CD4-positive, alpha-beta memory T cell (primary cell): ENCODE data around the gene VEZT. TPM values are rescaled to one million over a fixed set of nuclear protein-coding genes. Genes with fewer than 3 reads are reported as not detected.

Experiments used
- CTCF ChIA-PET: fragments of 350-600 bp; sonication (Branson Sonifier 250); formaldehyde crosslinking; loops from one replicate; lab custom pipeline; 2021; ENCODE audit warnings: inconsistent platforms; ENCODE audit not compliant: partially characterized antibody; lab: Charles Lee
- POLR2A ChIA-PET: fragments of 350-600 bp; sonication (Branson Sonifier 250); formaldehyde crosslinking; loops from one replicate; lab custom pipeline; 2021; ENCODE audit not compliant: partially characterized antibody; lab: Charles Lee
- DNase-seq, 5 donors: peaks; one replicate each; pipeline versions ENCODE4 v3.0.0 to v3.0.0-alpha.2; 2020 to 2022; ENCODE audit warnings: mixed read lengths in 1 of 5
- H3K27ac ChIP-seq: one replicate; pipeline ENCODE4 v1.7.0; 2013; ENCODE audit warnings: low read depth, low read length
- H3K27me3 ChIP-seq: 2 replicates; pipeline ENCODE4 v1.7.0; 2013; ENCODE audit warnings: mild to moderate bottlenecking, low read length, moderate library complexity; ENCODE audit not compliant: insufficient read depth
- H3K36me3 ChIP-seq: 2 replicates; pipeline ENCODE4 v1.7.0; 2013; ENCODE audit warnings: mild to moderate bottlenecking, low read length, moderate library complexity; ENCODE audit not compliant: insufficient read depth
- H3K4me1 ChIP-seq: 2 replicates; pipeline ENCODE4 v1.7.0; 2013; ENCODE audit warnings: mild to moderate bottlenecking, low read length, moderate library complexity; ENCODE audit not compliant: insufficient read depth
- H3K4me3 ChIP-seq, 2 donors: one replicate each; pipeline ENCODE4 v1.7.0; 2013; ENCODE audit warnings: low read length in 2 of 2, mild to moderate bottlenecking in 1 of 2
- H3K9me3 ChIP-seq, 2 donors: one replicate each; pipeline ENCODE4 v1.7.0; 2013; ENCODE audit warnings: low read length in 2 of 2, control low read depth in 1 of 2; ENCODE audit not compliant: control insufficient read depth in 1 of 2
- H3K27ac Mint-ChIP-seq, 7 donors: one replicate each; pipeline ENCODE4 v1.8.0; 2020 to 2021; ENCODE audit warnings: mixed read lengths in 7 of 7, mild to moderate bottlenecking in 6 of 7, inconsistent platforms in 3 of 7, moderate library complexity in 3 of 7
- H3K27me3 Mint-ChIP-seq, 2 donors: one replicate each; pipeline ENCODE4 v1.8.0; 2020 to 2021; ENCODE audit warnings: mixed read lengths in 2 of 2
- H3K36me3 Mint-ChIP-seq, 2 donors: one replicate each; pipeline ENCODE4 v1.8.0; 2020 to 2021; ENCODE audit warnings: mixed read lengths in 2 of 2, inconsistent platforms in 1 of 2, mild to moderate bottlenecking in 1 of 2
- H3K4me1 Mint-ChIP-seq, 4 donors: one replicate each; pipeline ENCODE4 v1.8.0; 2020 to 2021; ENCODE audit warnings: mixed read lengths in 4 of 4, mild to moderate bottlenecking in 1 of 4
- H3K4me3 Mint-ChIP-seq, 8 donors: one replicate each; pipeline ENCODE4 v1.8.0; 2020 to 2021; ENCODE audit warnings: mixed read lengths in 8 of 8, mild to moderate bottlenecking in 7 of 8, moderate library complexity in 6 of 8, inconsistent platforms in 3 of 8
- H3K9me3 Mint-ChIP-seq, 8 donors: one replicate each; pipeline ENCODE4 v1.8.0; 2020 to 2021; ENCODE audit warnings: mixed read lengths in 8 of 8, mild to moderate bottlenecking in 5 of 8, inconsistent platforms in 3 of 8, moderate library complexity in 1 of 8
- intact Hi-C: fragments of 100-400 bp; cut with micrococcal nuclease; formaldehyde crosslinking; loops from one replicate; pipeline ENCODE4 v1.15.1; 2023
- polyA plus RNA-seq, 2 donors: library from polyadenylated mRNA; unstranded; fragments of 300-500 nt; fragmentation: Illumina TruSeq; gene quantifications; one replicate each; pipeline ENCODE4 v1.2.3, GENCODE V29; 2021
- total RNA-seq, 2 experiments: library from RNA; stranded (reverse); gene quantifications; one replicate each; pipeline ENCODE4 v1.2.3, GENCODE V29; 2021

Gene VEZT
- total and polyA plus RNA-seq, 4 experiments from 2014 or later = 22.3 to 49.4 (median 34.9) TPM

- intact Hi-C loops = loop anchor here (10.0 kb wide), 1 partner anchor 760 kb away; the partner anchor contains the start of gene CEP83
- H3K36me3 ChIP-seq = no peaks in the 10 kb centered on the region
- POLR2A ChIA-PET = no interaction called here
- peaks cover 0 to 3% of the 10 kb centered on the region in 2 donors for H3K27me3 Mint-ChIP-seq
- DNase-seq = no peak
- H3K4me1 ChIP-seq = peaks cover 19% of the 10 kb centered on the region
- H3K27ac Mint-ChIP-seq = no peak overlapping the region
- peaks cover 0 to 4% of the 10 kb centered on the region in 2 donors for H3K36me3 Mint-ChIP-seq
- H3K9me3 ChIP-seq = no peaks in the 10 kb centered on the region
- H3K27me3 ChIP-seq = no peaks in the 10 kb centered on the region
- no peak overlapping the region for H3K4me3 ChIP-seq
- H3K27ac ChIP-seq = no peak overlapping the region
- H3K4me3 Mint-ChIP-seq = no peak overlapping the region
- CTCF ChIA-PET = no interaction called here
- H3K9me3 Mint-ChIP-seq = no peaks in the 10 kb centered on the region
- H3K4me1 Mint-ChIP-seq = peaks cover 12 to 26% (median 20%) of the 10 kb centered on the region in 4 donors
These were observed 3.1 kb upstream of the VEZT start for GRCh38 chr12:95214466-95214865.

GRCh38 chr12:95215949-95216348 lies 1.7 kb upstream of the VEZT start:
- no peaks in the 10 kb centered on the region for H3K27me3 ChIP-seq
- Mint-ChIP-seq H3K4me1 (peaks cover 17 to 38% (median 27%) of the 10 kb centered on the region in 4 donors), H3K36me3 (peaks cover 0 to 6% of the 10 kb centered on the region in 2 donors), H3K27ac (peak overlapping the region in 1 of 7 donors; percentile 92), H3K27me3 (peaks cover 0 to 3% of the 10 kb centered on the region in 2 donors), H3K4me3 (peak overlapping the region; percentile 53 to 100 (median 96)), H3K9me3 (no peaks in the 10 kb centered on the region)
- intact Hi-C loops = loop anchor here (2.0 to 10.0 kb wide), 9 partner anchors 331 to 1774 kb away; partner anchors contain the start of genes AMDHD1, CCDC38, CEP83 and ELK3
- H3K9me3 ChIP-seq = no peaks in the 10 kb centered on the region
- no peak for DNase-seq
- no peak overlapping the region for H3K4me3 ChIP-seq
- H3K4me1 ChIP-seq = peaks cover 33% of the 10 kb centered on the region
- H3K36me3 ChIP-seq = no peaks in the 10 kb centered on the region
- no peak overlapping the region for H3K27ac ChIP-seq
- POLR2A ChIA-PET = no interaction called here
- CTCF ChIA-PET = interaction anchor here (0.6 to 2.3 kb wide), 6 partner anchors 10 to 1750 kb away, joined by 3 to 14 read pairs (median 4); partner anchors contain the start of genes METAP2 and NR2C1

- peaks cover 0 to 6% of the 10 kb centered on the region in 2 donors for H3K36me3 Mint-ChIP-seq
- peaks cover 20 to 41% (median 30%) of the 10 kb centered on the region in 4 donors for H3K4me1 Mint-ChIP-seq
- POLR2A ChIA-PET = interaction anchor here (0.6 to 3.5 kb wide), 9 partner anchors 12 to 910 kb away, joined by 3 to 48 read pairs (median 5); partner anchors contain the start of genes CEP83, METAP2, NDUFA12 and NR2C1
- peak overlapping the region; percentile 97 for H3K27ac ChIP-seq
- H3K4me1 ChIP-seq = peaks cover 34% of the 10 kb centered on the region
- CTCF ChIA-PET = interaction anchor here (0.6 to 2.3 kb wide), 12 partner anchors 11 to 1751 kb away, joined by 3 to 15 read pairs (median 4); partner anchors contain the start of genes METAP2, NDUFA12 and NR2C1
- no peaks in the 10 kb centered on the region for H3K9me3 ChIP-seq
- H3K27ac Mint-ChIP-seq = peak overlapping the region; percentile 59 to 97 (median 93)
- peak overlapping the region; percentile 87 to 97 for H3K4me3 ChIP-seq
- peaks cover 0 to 3% of the 10 kb centered on the region in 2 donors for H3K27me3 Mint-ChIP-seq
- no peaks in the 10 kb centered on the region for H3K9me3 Mint-ChIP-seq
- intact Hi-C loops = loop anchor here (1.0 to 10.0 kb wide), 14 partner anchors 100 to 1775 kb away; partner anchors contain the start of genes AMDHD1, CCDC38, CEP83 and ELK3
- no peak for DNase-seq
- H3K4me3 Mint-ChIP-seq = peak overlapping the region; percentile 94 to 100 (median 96)
- no peaks in the 10 kb centered on the region for H3K27me3 ChIP-seq
- no peaks in the 10 kb centered on the region for H3K36me3 ChIP-seq
These were observed 763 bp upstream of the VEZT start for GRCh38 chr12:95216711-95217376.

- DNase-seq = peak; percentile 51 to 74 (median 54)
- peaks cover 0 to 6% of the 10 kb centered on the region in 2 donors for H3K36me3 Mint-ChIP-seq
- Histone ChIP-seq H3K36me3 (no peaks in the 10 kb centered on the region), H3K27ac (peak overlapping the region; percentile 97), H3K4me1 (peaks cover 34% of the 10 kb centered on the region), H3K27me3 (no peaks in the 10 kb centered on the region), H3K4me3 (peak overlapping the region; percentile 81 to 97), H3K9me3 (no peaks in the 10 kb centered on the region)
- H3K27me3 Mint-ChIP-seq = no peaks in the 10 kb centered on the region
- no peaks in the 10 kb centered on the region for H3K9me3 Mint-ChIP-seq
- H3K4me3 Mint-ChIP-seq = peak overlapping the region; percentile 94 to 100 (median 96)
- peak overlapping the region; percentile 92 to 100 (median 97) for H3K27ac Mint-ChIP-seq
- peaks cover 24 to 45% (median 35%) of the 10 kb centered on the region in 4 donors for H3K4me1 Mint-ChIP-seq
- ChIA-PET CTCF (interaction anchor here (0.8 to 2.1 kb wide), 7 partner anchors 8 to 1751 kb away, joined by 3 to 15 read pairs (median 4); partner anchors contain the start of genes METAP2 and NDUFA12), POLR2A (interaction anchor here (1.1 to 3.5 kb wide), 6 partner anchors 10 to 818 kb away, joined by 3 to 48 read pairs (median 8); partner anchors contain the start of genes CEP83, METAP2, NDUFA12 and NR2C1)
- intact Hi-C loops = loop anchor here (1.0 to 10.0 kb wide), 7 partner anchors 215 to 1776 kb away; partner anchors contain the start of genes CEP83, ELK3, NDUFA12 and NEDD1
These were observed 835 bp downstream of the VEZT start for GRCh38 chr12:95218150-95219133.

GRCh38 chr12:95220190-95220589 lies 2.6 kb downstream of the VEZT start:
- no peaks in the 10 kb centered on the region for H3K36me3 ChIP-seq
- H3K4me3 ChIP-seq = no peak overlapping the region
- no peaks in the 10 kb centered on the region for H3K27me3 Mint-ChIP-seq
- H3K36me3 Mint-ChIP-seq = peaks cover 4 to 18% of the 10 kb centered on the region in 2 donors
- ChIA-PET CTCF (no interaction called here), POLR2A (no interaction called here)
- H3K4me3 Mint-ChIP-seq = peak overlapping the region in 2 of 8 donors; percentile 34 to 60
- no peak for DNase-seq
- peaks cover 34% of the 10 kb centered on the region for H3K4me1 ChIP-seq
- H3K4me1 Mint-ChIP-seq = peaks cover 26 to 59% (median 43%) of the 10 kb centered on the region in 4 donors
- intact Hi-C loops = no loop called here
- no peak overlapping the region for H3K27ac ChIP-seq
- H3K9me3 ChIP-seq = no peaks in the 10 kb centered on the region
- H3K9me3 Mint-ChIP-seq = no peaks in the 10 kb centered on the region
- peak overlapping the region in 1 of 7 donors; percentile 60 for H3K27ac Mint-ChIP-seq
- no peaks in the 10 kb centered on the region for H3K27me3 ChIP-seq

GRCh38 chr12:95220726-95221125 lies 3.1 kb downstream of the VEZT start:
- H3K9me3 Mint-ChIP-seq = no peaks in the 10 kb centered on the region
- Histone ChIP-seq H3K4me3 (no peak overlapping the region), H3K4me1 (peaks cover 34% of the 10 kb centered on the region), H3K27ac (no peak overlapping the region), H3K27me3 (no peaks in the 10 kb centered on the region), H3K9me3 (no peaks in the 10 kb centered on the region), H3K36me3 (no peaks in the 10 kb centered on the region)
- peak overlapping the region in 1 of 7 donors; percentile 60 for H3K27ac Mint-ChIP-seq
- intact Hi-C loops = no loop called here
- no peak for DNase-seq
- H3K36me3 Mint-ChIP-seq = peaks cover 4 to 20% of the 10 kb centered on the region in 2 donors
- CTCF ChIA-PET = no interaction called here
- peaks cover 26 to 56% (median 45%) of the 10 kb centered on the region in 4 donors for H3K4me1 Mint-ChIP-seq
- POLR2A ChIA-PET = no interaction called here
- H3K27me3 Mint-ChIP-seq = no peaks in the 10 kb centered on the region
- H3K4me3 Mint-ChIP-seq = peak overlapping the region in 5 of 8 donors; percentile 16 to 60 (median 45)
